DOHH2 (cell line): ENCODE measurements around the gene ZC3H14.

Experiments used
- H3F3A ChIP-seq: fragments of 200-600 bp; sonication (generic), shearing (Covaris generic); 2 replicates; pipeline ENCODE4 v1.6.0; 2016; ENCODE audit warnings: antibody characterized with exemption, mild to moderate bottlenecking; ENCODE audit not compliant: control insufficient read depth, insufficient read depth
- H3K27ac ChIP-seq: fragments of 200-600 bp; sonication (generic); 2 replicates; pipeline ENCODE4 v1.5.1; 2014; ENCODE audit warnings: low read depth, mild to moderate bottlenecking, low read length, moderate library complexity
- H3K27me3 ChIP-seq: fragments of 200-600 bp; sonication (generic); 2 replicates; pipeline ENCODE4 v1.6.1; 2014; ENCODE audit warnings: mild to moderate bottlenecking, low read length, mixed read lengths; ENCODE audit not compliant: control insufficient read depth
- H3K36me3 ChIP-seq: fragments of 200-600 bp; sonication (generic); 2 replicates; pipeline ENCODE4 v1.6.1; 2014; ENCODE audit warnings: mild to moderate bottlenecking, low read length, moderate library complexity, mixed read lengths; ENCODE audit not compliant: control insufficient read depth
- H3K4me1 ChIP-seq: fragments of 200-600 bp; sonication (generic); 2 replicates; pipeline ENCODE4 v1.6.1; 2014; ENCODE audit warnings: mild to moderate bottlenecking, low read length, mixed read lengths; ENCODE audit not compliant: control insufficient read depth
- H3K4me2 ChIP-seq: fragments of 200-600 bp; sonication (generic); 2 replicates; pipeline ENCODE4 v1.6.0; 2014; ENCODE audit warnings: mild to moderate bottlenecking, low read length, moderate library complexity
- H3K4me3 ChIP-seq: fragments of 200-600 bp; sonication (generic); 2 replicates; pipeline ENCODE4 v1.5.1; 2014; ENCODE audit warnings: mild to moderate bottlenecking, low read length, mixed read lengths
- H3K79me2 ChIP-seq: fragments of 200-600 bp; sonication (generic); 2 replicates; pipeline ENCODE4 v1.6.1; 2014; ENCODE audit warnings: mild to moderate bottlenecking, low read length, mixed read lengths; ENCODE audit not compliant: control insufficient read depth
- H3K9me2 ChIP-seq: fragments of 200-600 bp; sonication (generic); replicated peaks from 2 replicates; pipeline ENCODE4 v1.6.1; 2014; ENCODE audit warnings: mild to moderate bottlenecking, low read length, mixed read lengths; ENCODE audit not compliant: control insufficient read depth
- H3K9me3 ChIP-seq: fragments of 200-600 bp; sonication (generic); 2 replicates; pipeline ENCODE4 v1.6.1; 2014; ENCODE audit warnings: antibody characterized with exemption, low read length, mixed read lengths; ENCODE audit not compliant: control insufficient read depth, insufficient read depth
- H4K20me1 ChIP-seq: fragments of 200-600 bp; sonication (generic); 2 replicates; pipeline ENCODE4 v1.6.0; 2014; ENCODE audit warnings: low read depth, mild to moderate bottlenecking, antibody characterized with exemption, low read length, moderate library complexity; ENCODE audit not compliant: control insufficient read depth, insufficient read depth
- EZH2phosphoT487 ChIP-seq: fragments of 200-600 bp; sonication (generic); IDR thresholded peaks from 2 replicates; pipeline ENCODE4 v1.6.1; 2017; ENCODE audit warnings: borderline replicate concordance, mild to moderate bottlenecking, antibody characterized with exemption, low read length, moderate library complexity, mixed read lengths
- TF ChIP-seq, protein P1 (sequence below): fragments of 200-600 bp; sonication (generic); IDR thresholded peaks from one replicate; pipeline ENCODE4 v1.5.1; 2014; ENCODE audit warnings: antibody characterized with exemption, mild to moderate bottlenecking, low read depth, low read length; ENCODE audit not compliant: poor library complexity, severe bottlenecking

Gene ZC3H14

DNA sequence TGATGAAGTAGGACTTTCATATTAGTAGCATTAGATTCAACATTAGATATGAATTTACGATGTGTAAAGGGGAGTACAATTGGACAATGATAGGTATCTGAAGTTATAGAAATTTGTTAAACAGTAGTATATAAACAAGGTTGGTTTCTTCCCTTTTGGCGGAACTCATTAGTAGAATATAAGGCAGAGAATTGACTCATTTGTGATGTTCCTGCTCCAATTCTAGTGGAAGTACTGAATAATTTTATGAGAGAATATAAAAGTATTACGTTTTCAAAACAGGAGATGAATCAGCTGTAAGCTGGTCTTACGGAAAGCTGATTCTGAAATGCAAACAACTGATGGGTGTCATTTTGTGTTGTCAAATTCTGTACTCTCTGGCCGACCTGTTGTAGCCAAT lies 13.4 kb downstream of the ZC3H14 start:
- Histone ChIP-seq H4K20me1 (no peaks in the 10 kb centered on the region), H3F3A (no peaks in the 10 kb centered on the region), H3K27ac (no peak overlapping the region), H3K4me2 (no peak overlapping the region), H3K4me3 (no peak overlapping the region), H3K36me3 (peaks cover 84% of the 10 kb centered on the region), H3K9me2 (no peaks in the 10 kb centered on the region), H3K27me3 (no peaks in the 10 kb centered on the region), H3K79me2 (no peaks in the 10 kb centered on the region), H3K4me1 (no peaks in the 10 kb centered on the region), H3K9me3 (no peaks in the 10 kb centered on the region)
- TF ChIP-seq, protein P1, sequence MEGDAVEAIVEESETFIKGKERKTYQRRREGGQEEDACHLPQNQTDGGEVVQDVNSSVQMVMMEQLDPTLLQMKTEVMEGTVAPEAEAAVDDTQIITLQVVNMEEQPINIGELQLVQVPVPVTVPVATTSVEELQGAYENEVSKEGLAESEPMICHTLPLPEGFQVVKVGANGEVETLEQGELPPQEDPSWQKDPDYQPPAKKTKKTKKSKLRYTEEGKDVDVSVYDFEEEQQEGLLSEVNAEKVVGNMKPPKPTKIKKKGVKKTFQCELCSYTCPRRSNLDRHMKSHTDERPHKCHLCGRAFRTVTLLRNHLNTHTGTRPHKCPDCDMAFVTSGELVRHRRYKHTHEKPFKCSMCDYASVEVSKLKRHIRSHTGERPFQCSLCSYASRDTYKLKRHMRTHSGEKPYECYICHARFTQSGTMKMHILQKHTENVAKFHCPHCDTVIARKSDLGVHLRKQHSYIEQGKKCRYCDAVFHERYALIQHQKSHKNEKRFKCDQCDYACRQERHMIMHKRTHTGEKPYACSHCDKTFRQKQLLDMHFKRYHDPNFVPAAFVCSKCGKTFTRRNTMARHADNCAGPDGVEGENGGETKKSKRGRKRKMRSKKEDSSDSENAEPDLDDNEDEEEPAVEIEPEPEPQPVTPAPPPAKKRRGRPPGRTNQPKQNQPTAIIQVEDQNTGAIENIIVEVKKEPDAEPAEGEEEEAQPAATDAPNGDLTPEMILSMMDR = no peak
- no peak for TF ChIP-seq EZH2phosphoT487

DNA sequence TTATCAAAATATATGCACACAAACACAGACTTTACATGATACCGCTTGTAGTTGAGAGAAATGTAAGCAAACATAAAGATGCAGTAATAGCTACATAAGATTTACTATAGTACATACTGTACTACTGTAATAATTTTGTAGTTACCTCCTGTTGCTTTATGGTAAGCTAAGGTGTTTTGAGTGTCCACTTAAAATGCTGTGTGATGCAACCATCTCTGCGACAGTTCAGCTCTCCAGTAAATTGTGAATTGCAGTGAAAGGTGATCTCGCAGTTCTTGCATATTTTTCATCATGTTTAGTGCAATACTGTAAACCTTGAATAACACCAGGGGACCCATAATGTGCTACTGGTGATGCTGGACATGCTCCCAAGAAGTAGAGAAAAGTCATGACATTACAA lies 21.6 kb downstream of the ZC3H14 start:
- Histone ChIP-seq H3F3A (no peaks in the 10 kb centered on the region), H3K9me2 (no peaks in the 10 kb centered on the region), H3K79me2 (no peaks in the 10 kb centered on the region), H3K9me3 (no peaks in the 10 kb centered on the region), H3K36me3 (peaks cover 76% of the 10 kb centered on the region), H3K4me1 (no peaks in the 10 kb centered on the region), H3K27me3 (no peaks in the 10 kb centered on the region), H3K4me2 (no peak overlapping the region), H3K27ac (no peak overlapping the region), H3K4me3 (no peak overlapping the region), H4K20me1 (no peaks in the 10 kb centered on the region)
- TF ChIP-seq EZH2phosphoT487 = no peak
- TF ChIP-seq, protein P1 = no peak

DNA sequence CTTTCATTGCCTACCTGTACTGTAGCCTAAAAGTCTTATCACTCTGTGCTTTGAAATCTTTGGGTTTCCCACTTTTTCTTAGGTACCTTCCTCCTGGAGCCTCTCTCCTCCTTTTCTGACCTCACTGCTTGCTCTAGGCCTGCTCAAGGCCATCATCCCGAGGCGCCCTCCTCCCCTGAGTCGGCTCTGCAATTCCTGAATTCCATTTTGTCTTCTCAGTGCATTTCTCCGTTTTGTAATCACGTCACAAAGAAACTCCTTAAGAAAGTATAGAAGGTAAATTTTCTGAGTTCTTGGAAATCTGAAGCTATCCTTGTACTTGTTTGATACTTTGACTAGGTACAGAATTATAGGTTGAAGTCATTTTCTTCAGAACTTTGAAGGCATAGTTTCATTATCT lies 25.2 kb downstream of the ZC3H14 start:
- no peak overlapping the region for H3K27ac ChIP-seq
- H3F3A ChIP-seq = no peaks in the 10 kb centered on the region
- no peak overlapping the region for H3K4me3 ChIP-seq
- TF ChIP-seq, protein P1 = no peak
- no peak for TF ChIP-seq EZH2phosphoT487
- no peaks in the 10 kb centered on the region for H3K4me1 ChIP-seq
- H3K9me2 ChIP-seq = no peaks in the 10 kb centered on the region
- H3K36me3 ChIP-seq = peaks cover 76% of the 10 kb centered on the region
- no peaks in the 10 kb centered on the region for H4K20me1 ChIP-seq
- H3K27me3 ChIP-seq = no peaks in the 10 kb centered on the region
- no peaks in the 10 kb centered on the region for H3K79me2 ChIP-seq
- H3K4me2 ChIP-seq = no peak overlapping the region
- H3K9me3 ChIP-seq = no peaks in the 10 kb centered on the region

DNA sequence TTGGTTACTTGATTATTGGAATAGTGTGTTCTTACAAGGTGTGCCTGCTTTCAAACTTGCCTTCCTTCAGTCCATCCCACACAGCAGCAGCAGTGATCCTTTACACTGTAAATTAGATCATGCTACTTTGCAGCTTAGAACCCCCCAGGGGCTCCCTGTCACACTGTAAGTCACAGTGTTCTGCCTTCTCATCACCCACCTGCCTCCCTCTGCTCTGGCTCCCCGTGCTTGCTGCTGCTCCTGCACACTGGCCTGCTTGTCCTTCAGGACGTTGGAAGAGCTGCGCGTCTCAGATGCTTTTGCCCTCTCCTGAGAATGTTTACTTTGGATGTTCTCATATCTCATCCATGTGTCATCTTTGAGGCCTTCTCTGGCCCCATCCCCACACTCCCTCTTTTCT lies 27.3 kb downstream of the ZC3H14 start:
- Histone ChIP-seq H3K4me2 (no peak overlapping the region), H3K79me2 (no peaks in the 10 kb centered on the region), H3K4me3 (no peak overlapping the region), H4K20me1 (no peaks in the 10 kb centered on the region), H3K27ac (no peak overlapping the region), H3K36me3 (peaks cover 78% of the 10 kb centered on the region), H3K9me2 (no peaks in the 10 kb centered on the region), H3K4me1 (no peaks in the 10 kb centered on the region), H3K27me3 (no peaks in the 10 kb centered on the region), H3F3A (no peaks in the 10 kb centered on the region), H3K9me3 (no peaks in the 10 kb centered on the region)
- TF ChIP-seq, protein P1 = no peak
- no peak for TF ChIP-seq EZH2phosphoT487
